ENCODE measurements around the gene CARD10. TPM values are rescaled to one million over a fixed set of nuclear protein-coding genes. Genes with fewer than 3 reads are reported as not detected.

The CARD10 gene
- total and polyA plus RNA-seq, 4 donors: 7.8 to 14.0 (median 8.4) TPM

- TF ChIP-seq ATF3 (IDR thresholded peaks at IDR 0.05) (no peak), RXRA (IDR thresholded peaks at IDR 0.05) (no peak), HNF4G (IDR thresholded peaks at IDR 0.05) (no peak), SP1 (IDR thresholded peaks at IDR 0.05) (no peak)
- TF ChIP-seq, protein P1, sequence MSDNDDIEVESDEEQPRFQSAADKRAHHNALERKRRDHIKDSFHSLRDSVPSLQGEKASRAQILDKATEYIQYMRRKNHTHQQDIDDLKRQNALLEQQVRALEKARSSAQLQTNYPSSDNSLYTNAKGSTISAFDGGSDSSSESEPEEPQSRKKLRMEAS (IDR thresholded peaks at IDR 0.05): no peak
- no peaks in the 10 kb centered on the region for H3K9me3 ChIP-seq (ENCODE audit: control insufficient read depth in 4 of 4, low read length in 3 of 4)
- 90% methylated on average over 12 of the region's 12 CpGs for WGBS
- H3K27me3 ChIP-seq (ENCODE audit: control insufficient read depth in 4 of 4, insufficient read depth in 4 of 4, low read length in 3 of 4): no peaks in the 10 kb centered on the region
- no peak overlapping the region for H3K4me3 ChIP-seq (ENCODE audit: low read depth in 1 of 3, low read length in 3 of 3)
- no peak overlapping the region for H3K9ac ChIP-seq (ENCODE audit: low read depth in 1 of 2, low read length in 2 of 2)
- no peak for DNase-seq (ENCODE audit: low spot score)
- no peaks in the 10 kb centered on the region for H3K4me1 ChIP-seq (ENCODE audit: control insufficient read depth in 4 of 4, insufficient read depth in 4 of 4, low read length in 3 of 4)
- H3K36me3 ChIP-seq (ENCODE audit: control insufficient read depth in 4 of 4, insufficient read depth in 3 of 4, low read depth in 1 of 4, low read length in 3 of 4): no peaks in the 10 kb centered on the region
- H3K27ac ChIP-seq (ENCODE audit: low read depth in 1 of 2, low read length in 2 of 2): no peak overlapping the region
These were observed 7.2 kb upstream of the CARD10 start for GRCh38 chr22:37526376-37526775.

- H3K9me3 ChIP-seq (ENCODE audit: control insufficient read depth in 4 of 4, low read length in 3 of 4): no peaks in the 10 kb centered on the region
- no peaks in the 10 kb centered on the region for H3K36me3 ChIP-seq (ENCODE audit: control insufficient read depth in 4 of 4, insufficient read depth in 3 of 4, low read depth in 1 of 4, low read length in 3 of 4)
- WGBS: 81% methylated on average over 7 of the region's 7 CpGs
- H3K27me3 ChIP-seq (ENCODE audit: control insufficient read depth in 4 of 4, insufficient read depth in 4 of 4, low read length in 3 of 4): no peaks in the 10 kb centered on the region
- no peak for DNase-seq (ENCODE audit: low spot score)
- no peaks in the 10 kb centered on the region for H3K4me1 ChIP-seq (ENCODE audit: control insufficient read depth in 4 of 4, insufficient read depth in 4 of 4, low read length in 3 of 4)
- no peak overlapping the region for H3K9ac ChIP-seq (ENCODE audit: low read depth in 1 of 2, low read length in 2 of 2)
- H3K4me3 ChIP-seq (ENCODE audit: low read depth in 1 of 3, low read length in 3 of 3): no peak overlapping the region
- TF ChIP-seq YY1 (IDR thresholded peaks at IDR 0.05): no peak
- no peak for TF ChIP-seq ATF3 (IDR thresholded peaks at IDR 0.05)
- TF ChIP-seq HNF4G (IDR thresholded peaks at IDR 0.05): no peak
- TF ChIP-seq, protein P2, sequence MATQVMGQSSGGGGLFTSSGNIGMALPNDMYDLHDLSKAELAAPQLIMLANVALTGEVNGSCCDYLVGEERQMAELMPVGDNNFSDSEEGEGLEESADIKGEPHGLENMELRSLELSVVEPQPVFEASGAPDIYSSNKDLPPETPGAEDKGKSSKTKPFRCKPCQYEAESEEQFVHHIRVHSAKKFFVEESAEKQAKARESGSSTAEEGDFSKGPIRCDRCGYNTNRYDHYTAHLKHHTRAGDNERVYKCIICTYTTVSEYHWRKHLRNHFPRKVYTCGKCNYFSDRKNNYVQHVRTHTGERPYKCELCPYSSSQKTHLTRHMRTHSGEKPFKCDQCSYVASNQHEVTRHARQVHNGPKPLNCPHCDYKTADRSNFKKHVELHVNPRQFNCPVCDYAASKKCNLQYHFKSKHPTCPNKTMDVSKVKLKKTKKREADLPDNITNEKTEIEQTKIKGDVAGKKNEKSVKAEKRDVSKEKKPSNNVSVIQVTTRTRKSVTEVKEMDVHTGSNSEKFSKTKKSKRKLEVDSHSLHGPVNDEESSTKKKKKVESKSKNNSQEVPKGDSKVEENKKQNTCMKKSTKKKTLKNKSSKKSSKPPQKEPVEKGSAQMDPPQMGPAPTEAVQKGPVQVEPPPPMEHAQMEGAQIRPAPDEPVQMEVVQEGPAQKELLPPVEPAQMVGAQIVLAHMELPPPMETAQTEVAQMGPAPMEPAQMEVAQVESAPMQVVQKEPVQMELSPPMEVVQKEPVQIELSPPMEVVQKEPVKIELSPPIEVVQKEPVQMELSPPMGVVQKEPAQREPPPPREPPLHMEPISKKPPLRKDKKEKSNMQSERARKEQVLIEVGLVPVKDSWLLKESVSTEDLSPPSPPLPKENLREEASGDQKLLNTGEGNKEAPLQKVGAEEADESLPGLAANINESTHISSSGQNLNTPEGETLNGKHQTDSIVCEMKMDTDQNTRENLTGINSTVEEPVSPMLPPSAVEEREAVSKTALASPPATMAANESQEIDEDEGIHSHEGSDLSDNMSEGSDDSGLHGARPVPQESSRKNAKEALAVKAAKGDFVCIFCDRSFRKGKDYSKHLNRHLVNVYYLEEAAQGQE (IDR thresholded peaks at IDR 0.05): no peak
- no peak for TF ChIP-seq ZBTB33 (IDR thresholded peaks at IDR 0.05)
- TF ChIP-seq TAF1 (conservative IDR thresholded peaks at IDR 0.05): no peak
- TF ChIP-seq FOXA2 (IDR thresholded peaks at IDR 0.05): no peak
- H3K27ac ChIP-seq (ENCODE audit: low read depth in 1 of 2, low read length in 2 of 2): no peak overlapping the region
These were observed 6.6 kb upstream of the CARD10 start for GRCh38 chr22:37525746-37526350.

Measured in liver (tissue), 9 donors.